Measurements from ENCODE around the gene TAB3. TPM values are rescaled to one million over a fixed set of nuclear protein-coding genes. Genes with fewer than 3 reads are reported as not detected.

Gene TAB3
- total and polyA plus RNA-seq, 10 of the 15 experiments (the other 5 are each of a cell fraction or from before 2014, with no cell fraction given) = 1.7 to 22.1 (median 9.1) TPM

- Histone ChIP-seq H3K9ac (ENCODE audit: control insufficient read depth, insufficient read depth, low read length) (no peak overlapping the region), H3K27ac (ENCODE audit: control insufficient read depth, insufficient read depth) (no peak overlapping the region), H3K4me3 (no peak overlapping the region), H3K36me3 (ENCODE audit: control insufficient read depth in 2 of 2, insufficient read depth in 2 of 2, low read length in 1 of 2) (no peaks in the 10 kb centered on the region), H3K27me3 (replicated peaks in 1 of 2; ENCODE audit: control insufficient read depth in 2 of 2, insufficient read depth in 2 of 2, low read length in 1 of 2) (no peaks in the 10 kb centered on the region; a peak in 1 of 4 replicates), H3K79me2 (ENCODE audit: control insufficient read depth, insufficient read depth, low read length) (no peaks in the 10 kb centered on the region), H3K4me1 (ENCODE audit: control insufficient read depth, insufficient read depth, low read length) (no peaks in the 10 kb centered on the region), H3K9me3 (replicated peaks; ENCODE audit: control insufficient read depth, insufficient read depth, low read length) (no peaks in the 10 kb centered on the region), H3K4me2 (ENCODE audit: control insufficient read depth, insufficient read depth) (no peak overlapping the region), H4K20me1 (ENCODE audit: control insufficient read depth, insufficient read depth) (no peaks in the 10 kb centered on the region), H2AFZ (ENCODE audit: control insufficient read depth, low read depth, low read length) (no peak overlapping the region)
- POLR2A ChIA-PET = no interaction called here
- in situ Hi-C loops (cut with MboI) (no loop called here), intact Hi-C loops (cut with micrococcal nuclease; ENCODE audit: unreplicated experiment) (no loop called here)
- CTCF ChIA-PET = no interaction called here
- no peak for DNase-seq (ENCODE audit: low read depth, low spot score)
- no peak for FAIRE-seq
- RAD21 ChIA-PET (ENCODE audit: unreplicated experiment) = no interaction called here
- TF ChIP-seq POLR2A (IDR thresholded peaks at IDR 0.05; ENCODE audit: low read depth, low read length) (no peak), TBL1XR1 (IDR thresholded peaks at IDR 0.05; ENCODE audit: low read depth, low read length) (no peak), CBX3 (IDR thresholded peaks at IDR 0.05; ENCODE audit: borderline replicate concordance, low read depth) (no peak), SREBF2 (IDR thresholded peaks at IDR 0.05; ENCODE audit: low read length) (no peak), TCF7 (IDR thresholded peaks at IDR 0.05; ENCODE audit: borderline replicate concordance) (no peak), ZNF207 (IDR thresholded peaks at IDR 0.05; ENCODE audit: borderline replicate concordance) (no peak), HCFC1 (IDR thresholded peaks at IDR 0.05; ENCODE audit: low read length) (no peak), ZNF217 (IDR thresholded peaks at IDR 0.05) (no peak), GATAD2B (conservative IDR thresholded peaks at IDR 0.05; ENCODE audit: low read depth) (no peak), EED (IDR thresholded peaks at IDR 0.05; ENCODE audit: low read depth) (no peak), PAX8 (IDR thresholded peaks at IDR 0.05) (no peak), SMARCA5 (IDR thresholded peaks at IDR 0.05) (no peak)
- SMC1A ChIA-PET (ENCODE audit: uncharacterized antibody, unreplicated experiment) = no interaction called here
- no TSS peak for BruUV-seq (replicated peaks)
- ATAC-seq = no peak
- 0% methylated on average over 1 of the region's 1 CpG for WGBS (ENCODE audit: insufficient coverage, insufficient replicate concordance, low lambda C conversion rate, missing lambda C conversion rate)
Observed at GRCh38 chrX:30905321-30905720, 16.3 kb upstream of the TAB3 start.

- Histone ChIP-seq H3K27me3 (replicated peaks in 1 of 2; ENCODE audit: control insufficient read depth in 2 of 2, insufficient read depth in 2 of 2, low read length in 1 of 2) (no peaks in the 10 kb centered on the region; a peak in 1 of 4 replicates), H3K9me3 (replicated peaks; ENCODE audit: control insufficient read depth, insufficient read depth, low read length) (no peaks in the 10 kb centered on the region), H3K9ac (ENCODE audit: control insufficient read depth, insufficient read depth, low read length) (no peak overlapping the region), H3K27ac (ENCODE audit: control insufficient read depth, insufficient read depth) (no peak overlapping the region), H3K36me3 (ENCODE audit: control insufficient read depth in 2 of 2, insufficient read depth in 2 of 2, low read length in 1 of 2) (no peaks in the 10 kb centered on the region), H3K4me1 (ENCODE audit: control insufficient read depth, insufficient read depth, low read length) (no peaks in the 10 kb centered on the region), H4K20me1 (ENCODE audit: control insufficient read depth, insufficient read depth) (no peaks in the 10 kb centered on the region), H3K4me3 (no peak overlapping the region), H3K4me2 (ENCODE audit: control insufficient read depth, insufficient read depth) (no peak overlapping the region), H2AFZ (ENCODE audit: control insufficient read depth, low read depth, low read length) (no peak overlapping the region), H3K79me2 (ENCODE audit: control insufficient read depth, insufficient read depth, low read length) (no peaks in the 10 kb centered on the region)
- intact Hi-C loops (cut with micrococcal nuclease; ENCODE audit: unreplicated experiment) = no loop called here
- ChIA-PET CTCF (no interaction called here), SMC1A (ENCODE audit: uncharacterized antibody, unreplicated experiment) (interaction anchor here (1.3 kb wide), 1 partner anchor 10 kb away, joined by 3 read pairs; no protein-coding TSS in a partner anchor), RAD21 (ENCODE audit: unreplicated experiment) (no interaction called here), POLR2A (no interaction called here)
- BruUV-seq (replicated peaks) = no TSS peak
- no peak for ATAC-seq
- no peak for FAIRE-seq
- in situ Hi-C loops (cut with MboI) = no loop called here
- DNase-seq (ENCODE audit: low read depth, low spot score) = no peak
- WGBS (ENCODE audit: insufficient coverage, insufficient replicate concordance, low lambda C conversion rate, missing lambda C conversion rate) = 5% methylated on average over 3 of the region's 3 CpGs
- TF ChIP-seq PAX5 (IDR thresholded peaks at IDR 0.05; ENCODE audit: borderline replicate concordance, low read depth, low read length) = no peak
- TF ChIP-seq NKRF (conservative IDR thresholded peaks at IDR 0.05) = no peak
- TF ChIP-seq TCF3 (IDR thresholded peaks at IDR 0.05; ENCODE audit: borderline replicate concordance, insufficient read depth, low read depth, low read length) = no peak
- no peak for TF ChIP-seq PKNOX1 (IDR thresholded peaks at IDR 0.05)
- no peak for TF ChIP-seq PML (IDR thresholded peaks at IDR 0.05; ENCODE audit: low read length)
- no peak for TF ChIP-seq RAD21 (IDR thresholded peaks at IDR 0.05; ENCODE audit: insufficient read depth, low read depth, low read length)
- TF ChIP-seq ZNF24 (IDR thresholded peaks at IDR 0.05) = no peak
Observed at GRCh38 chrX:30904632-30905031, 15.6 kb upstream of the TAB3 start.

Data from GM12878 (cell line).